ENCODE data around the gene SLC9A8.

Gene SLC9A8

DNA sequence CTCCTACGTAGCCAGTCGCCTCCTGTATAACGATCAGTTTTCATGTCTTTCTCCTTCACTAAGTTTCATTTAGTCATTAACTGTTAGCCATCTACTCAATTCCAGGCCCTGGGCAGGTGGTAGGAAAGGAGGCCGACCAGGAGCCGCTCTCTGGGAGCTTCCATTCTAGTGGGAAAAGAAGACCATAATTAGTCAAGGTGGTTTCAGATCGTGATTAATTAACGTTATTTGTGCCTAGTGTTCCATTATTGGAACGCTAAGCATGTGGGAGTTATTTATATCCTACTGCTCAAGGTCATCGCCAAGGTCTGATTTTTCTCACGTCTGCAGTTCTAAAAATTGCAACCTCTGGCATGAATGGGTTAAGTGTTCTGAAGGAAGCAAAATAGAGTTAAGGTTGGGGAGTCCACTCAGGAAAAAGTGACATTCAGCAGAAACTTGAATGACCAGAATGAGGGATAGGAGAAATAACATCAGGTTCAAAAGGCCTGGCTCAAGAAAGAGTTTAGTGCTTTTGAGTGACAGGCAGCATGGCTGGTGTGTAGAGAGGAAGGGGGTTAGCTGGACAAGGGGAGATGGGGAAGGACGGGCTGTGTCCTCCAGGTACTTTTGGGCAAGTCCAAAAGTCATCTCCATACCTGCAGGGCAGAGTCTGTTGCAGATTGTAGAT, 812 bp downstream of the SLC9A8 start:
- DNase-seq (ENCODE audit: low spot score), result no peak

DNA sequence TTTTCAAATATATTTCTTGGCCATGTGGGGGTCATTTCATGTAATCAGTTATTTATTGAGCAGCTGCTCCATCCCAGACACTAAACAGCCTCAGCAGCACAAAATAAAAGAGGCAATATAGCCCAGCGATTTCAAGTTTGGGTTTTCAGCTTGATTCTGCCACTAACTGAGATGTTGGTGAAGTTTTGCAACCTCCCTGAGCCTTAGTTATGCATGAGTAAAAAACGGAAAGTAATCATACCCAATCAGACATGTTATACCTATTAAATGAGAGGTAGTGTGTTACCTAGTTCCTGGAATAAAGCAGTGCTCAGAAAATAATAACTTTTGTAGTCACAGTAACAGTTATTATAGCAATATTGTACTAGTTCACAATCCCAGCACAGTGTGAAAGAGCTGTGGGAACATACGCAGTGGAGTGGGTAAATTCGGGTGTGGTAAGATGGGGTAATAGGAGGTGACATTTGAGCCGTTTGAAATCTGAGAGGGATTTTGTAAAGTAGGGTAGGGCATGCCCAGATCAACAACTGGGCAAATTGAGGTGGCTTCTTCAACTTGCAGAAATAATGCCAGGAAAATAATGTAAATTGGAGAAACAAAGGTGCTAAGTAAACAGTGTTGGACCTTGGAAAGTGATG, 1.5 kb downstream of the SLC9A8 start:
- DNase-seq (ENCODE audit: low spot score), result no peak

DNA sequence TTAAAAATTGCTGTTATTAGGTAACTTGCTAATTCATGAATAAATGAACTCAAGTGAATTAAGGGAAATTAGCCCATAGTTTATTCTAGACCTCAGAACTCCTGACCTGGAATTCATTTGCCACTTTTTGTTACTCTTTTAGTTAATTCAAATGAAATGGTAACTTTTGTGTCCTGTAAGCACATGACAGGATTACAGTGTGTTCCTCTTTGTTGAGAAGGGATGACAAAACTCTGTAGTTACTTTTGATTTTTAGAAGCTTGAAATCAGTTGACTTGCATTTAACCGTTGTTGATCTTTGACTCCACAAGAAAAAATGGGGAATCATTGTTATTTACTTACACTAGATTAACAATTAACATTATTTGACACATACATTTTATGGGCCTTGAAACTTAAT, 6.2 kb downstream of the SLC9A8 start:
- no peak for DNase-seq (ENCODE audit: low spot score)

DNA sequence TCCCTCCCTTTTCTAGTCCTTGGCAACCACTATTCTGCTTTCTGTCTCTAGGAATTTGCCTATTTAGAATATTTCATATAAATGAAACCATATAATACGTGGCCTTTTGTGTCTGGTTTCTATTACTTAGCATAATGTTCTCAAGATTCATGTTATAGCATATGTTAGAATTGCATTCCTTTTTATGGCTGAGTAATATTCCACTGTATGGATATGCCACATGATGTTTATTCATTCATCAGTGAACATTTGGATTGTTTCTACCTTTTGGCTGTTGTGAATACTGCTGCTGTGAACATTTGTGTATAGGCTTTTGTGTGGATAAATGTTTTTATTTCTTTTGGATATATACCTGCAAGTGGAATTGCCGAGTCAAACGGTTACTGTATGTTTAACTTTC, 7.1 kb downstream of the SLC9A8 start:
- DNase-seq (ENCODE audit: low spot score), result no peak

DNA sequence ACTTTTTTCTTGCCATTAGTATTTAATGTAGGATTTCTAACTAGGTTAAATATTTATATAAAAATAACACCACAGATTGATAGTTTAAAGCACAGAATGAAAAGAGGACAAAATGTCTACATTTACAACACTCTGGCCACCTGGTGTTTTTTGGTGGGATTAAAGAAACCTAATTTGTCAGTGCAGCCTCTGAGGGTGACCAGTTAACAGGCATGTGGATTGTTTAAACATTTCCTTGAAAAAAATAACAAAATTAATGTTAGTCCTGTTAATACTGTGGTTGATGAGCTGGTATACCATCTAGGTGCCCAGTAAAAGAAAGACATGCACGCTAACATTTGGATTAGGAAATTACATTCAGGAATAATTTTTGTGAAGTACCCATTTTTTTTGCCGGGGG, 8.8 kb downstream of the SLC9A8 start:
- DNase-seq (ENCODE audit: low spot score), result no peak

DNA sequence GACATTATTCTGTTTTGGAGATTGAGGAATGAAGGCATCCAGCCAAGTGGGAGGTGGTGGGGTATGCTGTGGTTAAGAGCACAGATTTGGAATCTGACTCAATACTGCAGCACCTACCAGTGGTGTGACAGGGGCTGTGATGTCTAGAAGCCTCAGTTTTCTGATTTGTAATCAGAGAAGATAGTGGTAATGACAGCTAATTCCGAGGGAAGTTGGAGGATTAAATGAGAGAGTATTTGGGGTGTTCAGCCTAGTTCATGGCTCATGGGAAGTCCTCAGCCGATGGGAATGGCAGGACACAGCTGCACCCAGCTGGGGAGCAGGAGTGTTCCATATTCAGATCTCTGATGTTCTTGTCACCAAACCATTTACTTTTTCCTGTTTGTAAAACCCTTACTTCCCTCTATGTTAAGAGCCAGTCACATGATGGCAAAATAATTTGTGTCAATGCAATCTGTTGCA, 9.3 kb downstream of the SLC9A8 start:
- peak; percentile 68 for DNase-seq (ENCODE audit: low spot score)

DNA sequence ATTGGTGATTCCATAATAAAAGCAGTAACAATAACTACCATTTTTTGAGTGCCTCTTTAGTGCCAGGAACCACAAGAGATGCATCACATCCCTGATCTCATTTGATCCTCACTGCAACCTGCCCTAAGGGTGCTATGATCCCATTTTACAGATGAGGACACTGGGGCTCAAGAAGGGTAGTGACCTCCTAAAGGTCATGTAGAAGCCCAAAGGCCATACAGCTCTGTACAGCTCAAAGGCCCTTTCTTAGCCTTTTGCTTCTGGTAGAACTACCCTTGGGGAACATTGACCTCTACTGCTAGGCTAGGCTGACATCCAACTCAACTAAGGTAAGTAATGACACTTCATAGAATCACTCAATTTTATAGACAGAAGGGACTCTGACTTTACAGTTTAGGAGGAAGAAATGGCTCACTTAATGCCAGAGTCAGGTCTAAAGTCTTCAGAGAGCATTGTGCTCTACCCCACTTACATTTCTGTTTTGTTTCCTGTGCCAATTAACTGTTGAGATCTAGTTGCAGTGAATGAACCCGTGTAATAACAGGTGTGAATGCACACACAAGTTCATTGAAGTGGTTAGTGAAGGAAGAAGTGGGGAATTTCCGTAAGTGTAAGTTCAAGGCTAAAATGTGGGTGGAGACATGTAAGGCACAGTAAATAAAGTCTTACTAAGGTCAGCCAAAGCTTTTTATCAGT, 10.7 kb downstream of the SLC9A8 start:
- DNase-seq (ENCODE audit: low spot score), result no peak

DNA sequence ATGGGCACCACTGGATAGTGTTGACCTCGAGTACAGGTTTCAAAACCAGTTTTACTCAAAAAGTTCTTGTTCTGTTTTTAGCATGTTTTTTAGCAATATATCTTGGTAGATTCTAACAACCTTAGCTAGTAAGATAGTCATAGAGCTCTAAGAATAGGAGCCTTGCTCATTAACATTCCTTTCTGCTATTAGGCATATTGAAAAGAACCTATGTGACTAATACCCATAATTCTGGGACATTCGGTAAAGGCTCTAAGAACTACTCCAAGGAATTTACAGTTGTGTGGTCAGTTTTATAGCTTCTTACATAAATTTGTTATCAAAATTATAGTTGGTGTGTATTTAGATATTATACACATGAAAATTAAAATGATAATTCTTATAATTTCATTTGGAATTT, 11.6 kb downstream of the SLC9A8 start:
- no peak for DNase-seq (ENCODE audit: low spot score)

DNA sequence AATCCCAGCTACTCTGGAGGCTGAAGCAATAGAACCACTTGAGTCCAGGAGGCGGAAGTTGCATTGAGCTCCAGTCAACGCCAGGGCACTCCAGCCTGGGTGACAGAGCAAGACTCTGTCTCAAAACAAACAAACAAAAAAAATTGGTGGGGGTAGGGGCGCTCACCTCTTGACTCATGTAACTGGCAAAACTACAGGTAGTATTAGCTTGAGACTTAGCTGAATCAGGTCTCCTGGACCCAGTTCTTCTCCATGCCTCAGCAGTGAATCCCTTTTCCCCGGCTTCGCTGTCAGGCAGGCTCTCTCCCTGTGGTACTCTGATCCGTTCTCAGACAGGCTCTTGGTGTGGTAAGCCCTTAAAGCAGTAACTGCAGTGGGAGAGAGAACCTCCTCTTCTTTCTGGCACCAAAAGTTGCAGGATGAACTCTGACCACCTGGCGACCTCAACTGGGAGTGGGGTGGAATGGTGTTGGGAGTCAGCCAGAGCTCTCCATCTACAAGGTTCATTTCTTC, 12.9 kb downstream of the SLC9A8 start:
- no peak for DNase-seq (ENCODE audit: low spot score)

DNA sequence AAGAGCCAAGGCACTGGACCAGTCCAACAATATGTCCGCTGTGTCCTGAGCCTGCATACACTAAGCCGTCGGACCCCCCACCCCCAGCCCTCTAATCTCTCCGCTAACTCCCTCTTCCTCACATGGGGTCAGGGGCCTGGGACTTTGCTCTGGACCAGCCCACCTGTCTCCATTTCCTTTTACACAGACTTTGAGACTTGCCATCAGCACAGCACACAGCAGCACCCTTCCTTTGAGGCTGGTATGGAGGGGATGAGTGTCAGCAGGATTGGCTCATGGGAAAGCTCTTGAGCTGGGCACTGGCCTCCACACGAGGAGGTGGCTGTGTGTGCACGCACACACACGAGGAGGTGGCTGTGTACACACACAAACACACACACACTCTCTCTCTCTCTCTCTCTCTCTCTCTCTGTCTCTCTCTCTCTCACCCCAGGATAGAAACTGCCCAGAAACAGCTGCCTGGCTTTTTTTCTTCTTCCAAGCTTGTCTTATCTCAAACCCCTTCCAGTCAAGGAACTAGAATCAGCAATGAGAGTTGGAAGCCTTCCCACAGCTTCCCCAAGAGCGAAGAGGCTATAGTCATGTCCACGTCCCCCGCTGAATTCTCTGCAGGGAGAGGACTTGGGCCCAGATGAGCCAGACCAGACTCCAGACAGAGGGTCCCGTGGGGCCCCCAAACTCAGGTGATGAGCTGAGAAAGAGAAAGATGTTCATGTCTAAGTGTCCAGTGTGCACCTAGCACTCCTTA, 18.6 kb downstream of the SLC9A8 start:
- no peak for DNase-seq (ENCODE audit: low spot score)

DNA sequence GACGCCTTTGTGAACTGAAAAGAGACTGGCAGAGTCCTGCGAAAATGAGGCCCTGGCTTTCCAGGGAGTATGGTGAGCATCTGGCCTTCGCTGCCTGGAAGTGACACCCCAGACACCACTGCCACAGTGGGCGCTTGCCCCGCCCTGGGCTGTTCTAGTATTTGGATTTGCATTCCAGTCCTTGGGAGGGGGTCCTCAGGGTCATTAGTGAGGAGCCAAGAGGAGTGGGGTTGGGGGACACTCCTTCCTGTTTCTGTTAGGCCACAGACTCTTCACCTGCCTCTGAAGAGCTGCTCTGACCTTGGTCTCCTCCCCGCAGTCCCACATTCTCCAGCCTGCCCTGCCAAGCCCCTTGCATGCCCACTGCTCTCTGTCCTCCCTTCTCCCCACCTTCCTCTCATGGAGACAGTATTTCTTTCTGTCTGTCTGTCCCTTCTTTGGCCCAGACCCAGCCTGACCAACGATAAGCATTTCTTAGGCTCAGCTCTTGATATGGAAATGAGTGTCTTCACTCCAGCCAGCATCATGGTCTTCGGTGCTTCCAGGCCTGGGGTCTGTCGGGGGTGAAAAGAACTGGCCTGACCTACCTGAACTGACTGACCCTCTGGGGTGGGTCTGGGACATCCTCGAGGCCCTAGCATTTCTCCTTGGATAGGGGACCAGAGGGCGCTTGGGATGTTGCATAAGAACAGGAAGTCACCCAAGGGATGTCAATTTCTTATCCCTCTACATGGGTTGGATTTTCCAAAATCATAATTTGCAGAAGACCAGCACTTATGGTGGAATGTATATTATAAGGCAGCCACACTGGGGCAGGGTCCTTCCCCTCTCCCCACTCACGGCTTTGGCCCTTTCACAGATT, 19.4 kb downstream of the SLC9A8 start:
- no peak for DNase-seq (ENCODE audit: low spot score)

DNA sequence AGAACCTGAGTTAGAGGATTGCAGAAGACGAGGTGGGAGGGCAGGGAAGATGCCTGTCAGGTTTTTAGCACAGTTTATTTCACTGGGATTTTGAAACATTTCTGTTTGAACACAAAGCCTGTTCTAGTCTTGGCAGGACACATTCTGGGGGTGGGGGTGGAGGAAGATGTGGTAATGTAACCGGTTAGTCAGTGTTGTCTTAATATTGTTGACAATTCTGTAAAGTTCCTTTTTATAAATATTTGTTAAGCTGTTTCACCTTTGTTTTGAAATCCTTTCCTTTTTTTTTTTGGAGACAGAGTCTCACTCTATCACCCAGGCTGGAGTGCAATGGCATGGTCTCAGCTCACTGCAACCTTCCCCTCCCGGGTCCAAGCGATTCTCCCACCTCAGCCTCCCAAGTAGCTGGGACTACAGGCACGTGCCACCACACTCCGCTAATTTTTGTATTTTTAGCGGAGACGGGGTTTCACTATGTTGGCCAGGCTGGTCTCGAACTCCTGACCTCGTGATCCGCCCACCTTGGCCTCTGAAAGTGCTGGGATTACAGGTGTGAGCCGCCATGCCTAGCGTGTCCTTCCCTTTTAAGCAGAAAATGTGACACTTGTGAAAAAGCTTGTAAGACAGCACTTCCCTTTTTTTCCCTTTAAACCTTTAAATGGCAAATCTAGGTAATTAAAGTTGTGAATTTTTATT, 20.2 kb downstream of the SLC9A8 start:
- DNase-seq (ENCODE audit: low spot score), result no peak

DNA sequence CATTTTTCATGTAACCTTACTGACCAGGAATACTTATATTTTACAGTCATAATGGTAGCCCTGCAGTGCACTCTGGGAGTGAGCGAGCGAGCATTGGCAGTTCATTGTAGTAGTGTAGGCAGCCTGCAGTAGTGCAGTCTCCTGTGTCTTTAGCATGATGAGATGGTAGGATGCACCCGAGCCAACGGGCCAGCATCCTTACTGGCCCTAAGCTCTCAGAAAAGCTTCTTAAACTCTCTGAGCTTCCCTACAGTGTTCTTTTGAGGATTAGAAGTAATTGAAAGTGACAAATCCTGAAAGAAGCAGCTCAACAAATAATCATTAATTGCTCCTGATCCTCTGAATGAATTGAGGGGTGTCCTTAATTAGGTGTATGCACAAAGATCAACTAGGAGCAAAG, 20.9 kb downstream of the SLC9A8 start:
- no peak for DNase-seq (ENCODE audit: low spot score)

DNA sequence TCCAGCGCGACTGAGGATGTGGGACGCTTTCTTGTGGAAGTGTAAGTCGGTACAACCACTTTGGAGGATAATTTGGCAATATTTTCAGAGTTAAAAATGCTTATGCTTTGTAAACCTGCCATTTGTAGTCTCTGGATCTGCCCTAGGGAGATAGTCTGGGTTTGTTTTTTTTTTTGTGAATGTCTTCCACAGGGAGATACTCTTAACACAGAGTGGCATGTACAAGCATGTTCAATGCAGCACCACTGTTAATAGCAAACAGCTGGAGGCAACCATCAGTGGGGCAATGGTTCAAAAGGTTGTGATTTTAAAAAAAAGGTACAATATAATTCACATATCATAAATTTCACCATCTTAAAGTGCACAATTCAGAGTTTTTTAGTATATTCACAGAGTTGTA, 22.4 kb downstream of the SLC9A8 start:
- no peak for DNase-seq (ENCODE audit: low spot score)

DNA sequence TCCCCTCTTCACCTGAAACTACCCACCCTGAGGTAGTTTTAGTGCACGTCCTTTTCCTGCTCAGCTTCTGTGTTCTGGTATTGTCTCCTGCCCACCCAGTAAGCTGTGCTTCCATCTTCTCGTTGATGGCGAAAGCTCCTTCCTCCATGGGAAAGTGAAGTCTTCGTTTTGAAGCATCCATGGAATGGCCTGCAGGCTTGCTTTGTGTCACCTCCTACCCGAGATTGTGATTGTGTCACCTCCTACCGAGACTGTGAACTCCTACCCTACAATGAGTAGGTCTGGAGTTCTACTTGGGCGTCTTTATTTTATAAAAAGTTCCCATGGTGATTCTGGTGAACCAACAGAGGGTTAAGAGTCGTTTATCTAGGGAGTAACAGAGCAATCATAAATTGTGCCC, 25.9 kb downstream of the SLC9A8 start:
- no peak for DNase-seq (ENCODE audit: low spot score)

DNA sequence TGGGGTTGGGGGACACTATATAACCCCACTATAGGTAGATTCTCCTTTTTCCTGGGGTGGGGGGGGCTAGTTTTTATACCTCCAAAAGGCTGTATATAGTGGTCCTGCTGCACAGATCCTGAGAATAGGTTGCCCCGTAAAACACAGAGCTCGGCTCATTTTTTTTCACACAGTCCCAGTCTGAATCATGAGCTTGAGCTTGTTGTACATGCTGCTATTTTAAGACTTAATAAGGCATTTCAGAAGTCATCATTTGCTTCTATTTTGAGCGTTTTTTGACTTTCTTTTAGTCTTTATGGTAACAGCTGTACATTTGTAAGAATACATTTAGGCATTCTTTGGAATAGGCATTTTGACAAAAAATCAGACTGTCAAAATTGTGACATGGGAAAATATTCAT, 30.5 kb downstream of the SLC9A8 start:
- no peak for DNase-seq (ENCODE audit: low spot score)

DNA sequence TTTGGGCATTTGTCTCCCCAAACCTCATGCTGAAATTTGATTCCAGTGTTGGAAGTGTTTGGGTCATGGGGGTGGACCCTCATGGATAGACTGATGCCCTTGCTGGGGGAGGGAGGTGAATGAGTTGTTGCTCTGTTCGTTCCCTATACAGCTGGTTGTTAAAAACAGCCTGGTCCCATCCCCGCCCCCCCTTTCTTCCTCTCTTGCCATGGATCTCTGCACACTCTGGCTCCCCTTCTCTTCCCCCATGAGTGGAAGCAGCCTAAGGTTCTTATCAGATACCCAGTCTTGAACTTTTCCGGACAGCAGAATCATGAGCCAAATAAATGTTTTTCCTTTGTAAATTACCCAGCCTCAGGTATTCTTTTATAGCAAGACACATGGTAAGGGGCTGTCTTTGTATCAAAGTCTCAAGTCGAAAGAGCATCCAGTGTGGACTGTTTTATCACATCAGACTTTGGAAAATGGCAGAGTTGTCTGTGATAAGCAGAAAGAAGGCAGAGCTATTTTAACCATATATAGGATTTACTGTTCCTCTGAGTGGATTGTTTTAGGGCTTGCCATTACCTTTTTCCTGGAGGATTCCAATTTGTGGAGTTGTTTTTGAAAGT, 31.2 kb downstream of the SLC9A8 start:
- DNase-seq (ENCODE audit: low spot score), result no peak

DNA sequence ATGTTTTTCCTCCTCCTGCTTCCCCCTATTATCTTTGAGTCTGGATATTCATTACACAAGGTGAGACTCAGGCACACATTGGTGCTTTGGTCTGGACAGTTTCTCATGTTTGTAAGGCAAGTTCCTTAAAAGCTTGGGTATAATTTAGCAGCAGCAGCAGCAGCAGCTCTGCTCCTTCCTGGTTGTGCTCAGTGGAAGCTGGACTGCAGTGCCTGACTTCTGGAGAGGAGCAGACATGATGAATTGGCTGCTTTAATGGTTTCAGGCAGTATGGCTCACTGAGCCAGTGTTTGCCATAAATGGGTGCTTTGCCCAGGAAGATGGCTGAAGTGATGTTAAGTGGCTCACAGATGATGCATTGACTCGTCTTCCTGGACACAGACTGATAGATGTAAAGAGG, 32.4 kb downstream of the SLC9A8 start:
- DNase-seq (ENCODE audit: low spot score), result no peak

DNA sequence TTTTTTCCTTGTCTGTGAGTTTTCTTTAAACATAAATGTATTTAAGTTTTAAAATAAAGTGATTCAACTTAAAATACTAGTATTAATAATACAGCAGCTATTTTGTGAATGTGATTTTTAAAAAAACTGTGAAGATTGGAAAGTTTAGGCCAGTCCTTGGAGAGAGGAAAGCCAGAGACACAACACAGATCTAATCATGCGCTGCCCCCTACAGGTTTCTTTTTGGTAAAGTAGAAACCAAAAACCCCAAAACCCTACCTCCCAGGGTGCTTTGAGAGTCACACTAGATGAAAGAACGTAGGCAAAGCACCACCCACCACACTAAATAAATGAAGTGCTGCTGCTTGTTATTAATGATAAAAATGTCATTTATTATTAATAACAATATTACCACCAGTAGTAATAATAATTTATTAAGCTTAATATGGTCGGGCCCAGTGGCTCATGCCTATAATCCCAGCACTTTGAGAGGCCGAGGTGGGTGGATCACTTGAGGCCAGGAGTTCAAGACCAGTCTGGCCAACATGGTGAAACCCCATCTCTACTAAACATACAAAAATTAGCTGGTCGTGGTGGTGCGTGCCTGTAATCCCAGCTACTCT, 33.7 kb downstream of the SLC9A8 start:
- peak; percentile 60 for DNase-seq (ENCODE audit: low spot score)
